Measurements from ENCODE around the gene PHLDA3. TPM values are rescaled to one million over a fixed set of nuclear protein-coding genes. Genes with fewer than 3 reads are reported as not detected.
"Not testable (repeated sequence)": the region's sequence is repeated elsewhere in the genome, so short reads cannot be mapped to it uniquely, and the experiment has no call there.

Gene PHLDA3
- total RNA-seq, 1 donor from 2014 or later = 9.2 TPM

- DNase-seq (ENCODE audit: low spot score); H3K4me3 Mint-ChIP-seq (ENCODE audit: low read depth); H3K36me3 Mint-ChIP-seq (ENCODE audit: low read depth); intact Hi-C loops (cut with micrococcal nuclease); H3K9me3 Mint-ChIP-seq; H3K27ac Mint-ChIP-seq: not testable (repeated sequence)
- Mint-ChIP-seq H3K4me1 (ENCODE audit: low read depth) (peaks cover 27% of the 10 kb centered on the region), H3K27me3 (ENCODE audit: low read depth) (peaks cover 27% of the 10 kb centered on the region)
Measured at GRCh38 chr1:201478666-201479065, 9.7 kb upstream of the PHLDA3 start.

- Mint-ChIP-seq H3K27me3 (ENCODE audit: low read depth) (peaks cover 34% of the 10 kb centered on the region), H3K27ac (no peak overlapping the region)
Measured at GRCh38 chr1:201476670-201477344, 7.8 kb upstream of the PHLDA3 start.

DNA sequence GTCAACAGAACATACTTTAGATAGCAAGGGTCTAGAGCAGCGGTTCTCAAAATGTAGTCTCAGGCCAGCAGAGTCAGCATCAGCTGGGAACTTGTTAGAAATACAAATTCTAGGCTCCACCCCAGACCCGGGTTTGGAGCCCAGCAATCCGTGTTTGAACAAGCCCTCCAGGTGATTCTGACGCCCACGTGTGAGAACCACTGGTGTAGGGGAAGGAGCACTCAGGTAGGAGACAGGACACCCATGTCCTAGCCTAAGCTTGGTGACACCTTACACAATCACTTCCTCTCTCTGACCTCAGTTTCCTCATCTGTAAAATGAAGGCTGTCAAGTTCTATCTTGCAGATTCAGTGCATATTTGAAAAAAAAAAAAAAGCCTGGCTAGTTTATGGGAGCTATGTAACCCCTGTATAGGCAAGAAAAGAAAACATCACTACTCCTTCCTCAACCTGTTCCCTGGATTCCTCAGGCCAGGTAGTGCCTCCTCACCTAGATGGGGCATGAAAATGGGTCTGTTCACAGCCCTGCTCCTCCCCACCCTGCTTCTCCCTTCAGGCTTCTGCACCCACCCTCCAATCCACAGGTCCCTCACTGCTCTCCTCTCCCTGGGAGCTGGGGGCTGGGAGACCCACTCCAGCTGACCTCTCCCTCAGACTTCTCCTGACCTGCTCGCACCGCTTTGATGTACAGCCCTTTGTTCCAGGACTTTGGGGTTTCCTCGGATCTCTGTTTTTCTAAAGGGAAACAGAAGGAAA lies 7.1 kb upstream of the PHLDA3 start:
- no peaks in the 10 kb centered on the region for H3K36me3 Mint-ChIP-seq (ENCODE audit: low read depth)
- H3K27me3 Mint-ChIP-seq (ENCODE audit: low read depth) = peaks cover 38% of the 10 kb centered on the region
- DNase-seq (ENCODE audit: low spot score) = no peak
- no peaks in the 10 kb centered on the region for H3K9me3 Mint-ChIP-seq
- H3K4me3 Mint-ChIP-seq (ENCODE audit: low read depth) = no peak overlapping the region
- no peak overlapping the region for H3K27ac Mint-ChIP-seq
- intact Hi-C loops (cut with micrococcal nuclease) = no loop called here
- H3K4me1 Mint-ChIP-seq (ENCODE audit: low read depth) = peaks cover 16% of the 10 kb centered on the region

More at GRCh38 chr1:201476670-201477344, 7.8 kb upstream of the PHLDA3 start:
- H3K36me3 Mint-ChIP-seq (ENCODE audit: low read depth) = no peaks in the 10 kb centered on the region
- peaks cover 22% of the 10 kb centered on the region for H3K4me1 Mint-ChIP-seq (ENCODE audit: low read depth)
- no peak overlapping the region for H3K4me3 Mint-ChIP-seq (ENCODE audit: low read depth)
- H3K9me3 Mint-ChIP-seq = no peaks in the 10 kb centered on the region
- intact Hi-C loops (cut with micrococcal nuclease) = no loop called here
- DNase-seq (ENCODE audit: low spot score) = no peak

- intact Hi-C loops (cut with micrococcal nuclease) = no loop called here
- H3K36me3 Mint-ChIP-seq (ENCODE audit: low read depth) = no peaks in the 10 kb centered on the region
- H3K4me3 Mint-ChIP-seq (ENCODE audit: low read depth) = no peak overlapping the region
- no peaks in the 10 kb centered on the region for H3K9me3 Mint-ChIP-seq
- H3K27ac Mint-ChIP-seq = no peak overlapping the region
- H3K4me1 Mint-ChIP-seq (ENCODE audit: low read depth) = peaks cover 11% of the 10 kb centered on the region
- H3K27me3 Mint-ChIP-seq (ENCODE audit: low read depth) = peaks cover 39% of the 10 kb centered on the region
- no peak for DNase-seq (ENCODE audit: low spot score)
Measured at GRCh38 chr1:201475130-201475529, 6.1 kb upstream of the PHLDA3 start.

GRCh38 chr1:201473296-201473695 lies 4.3 kb upstream of the PHLDA3 start:
- Mint-ChIP-seq H3K36me3 (ENCODE audit: low read depth) (no peaks in the 10 kb centered on the region), H3K27ac (no peak overlapping the region), H3K9me3 (no peaks in the 10 kb centered on the region), H3K27me3 (ENCODE audit: low read depth) (peaks cover 44% of the 10 kb centered on the region), H3K4me3 (ENCODE audit: low read depth) (no peak overlapping the region), H3K4me1 (ENCODE audit: low read depth) (peaks cover 12% of the 10 kb centered on the region)
- no peak for DNase-seq (ENCODE audit: low spot score)
- intact Hi-C loops (cut with micrococcal nuclease) = no loop called here

DNA sequence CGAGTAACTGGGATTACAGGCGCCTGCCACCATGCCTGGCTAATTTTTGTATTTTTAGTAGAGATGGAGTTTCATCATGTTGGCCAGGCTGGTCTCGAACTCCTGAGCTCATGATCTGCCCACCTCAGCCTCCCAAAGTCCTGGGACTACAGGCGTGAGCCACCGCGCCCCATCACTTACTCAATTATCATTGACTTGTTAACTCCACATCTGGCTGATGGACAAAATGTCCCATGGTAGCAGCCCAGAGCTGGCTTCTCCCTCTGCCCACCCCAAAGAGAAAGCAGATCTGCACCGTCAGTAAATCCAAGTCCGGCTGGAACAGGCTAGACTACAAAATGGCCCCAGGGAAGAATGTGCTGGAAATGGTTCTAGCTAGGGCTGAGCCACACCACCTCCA lies 3.3 kb upstream of the PHLDA3 start:
- H3K9me3 Mint-ChIP-seq; intact Hi-C loops (cut with micrococcal nuclease); H3K36me3 Mint-ChIP-seq (ENCODE audit: low read depth); DNase-seq (ENCODE audit: low spot score); H3K4me3 Mint-ChIP-seq (ENCODE audit: low read depth); H3K27ac Mint-ChIP-seq: not testable (repeated sequence)
- Mint-ChIP-seq H3K27me3 (ENCODE audit: low read depth) (peaks cover 41% of the 10 kb centered on the region), H3K4me1 (ENCODE audit: low read depth) (peaks cover 17% of the 10 kb centered on the region)

DNA sequence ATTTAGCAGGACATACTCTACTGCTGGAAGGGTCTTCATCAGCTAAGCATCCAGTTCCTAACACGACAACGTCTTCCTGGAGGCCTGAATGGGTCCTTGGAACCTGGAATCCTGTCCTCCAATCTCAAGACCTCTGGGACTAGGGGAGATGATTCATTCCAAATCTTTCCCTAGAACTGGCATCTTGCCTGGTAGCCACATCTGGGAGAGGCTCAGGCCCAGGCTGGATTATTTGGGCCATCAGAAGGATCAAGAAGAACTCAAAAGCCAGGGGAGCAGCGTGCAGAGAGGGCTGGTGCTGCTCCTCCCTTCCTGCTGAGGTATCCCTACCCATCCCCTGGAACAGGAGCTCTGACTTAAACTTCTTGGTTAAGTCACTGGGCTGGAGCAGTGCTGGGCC lies 2.8 kb upstream of the PHLDA3 start:
- H3K27ac Mint-ChIP-seq = no peak overlapping the region
- no peak for DNase-seq (ENCODE audit: low spot score)
- H3K4me3 Mint-ChIP-seq (ENCODE audit: low read depth) = no peak overlapping the region
- H3K36me3 Mint-ChIP-seq (ENCODE audit: low read depth) = no peaks in the 10 kb centered on the region
- no peaks in the 10 kb centered on the region for H3K9me3 Mint-ChIP-seq
- peaks cover 16% of the 10 kb centered on the region for H3K4me1 Mint-ChIP-seq (ENCODE audit: low read depth)
- intact Hi-C loops (cut with micrococcal nuclease) = no loop called here
- H3K27me3 Mint-ChIP-seq (ENCODE audit: low read depth) = peaks cover 38% of the 10 kb centered on the region

DNA sequence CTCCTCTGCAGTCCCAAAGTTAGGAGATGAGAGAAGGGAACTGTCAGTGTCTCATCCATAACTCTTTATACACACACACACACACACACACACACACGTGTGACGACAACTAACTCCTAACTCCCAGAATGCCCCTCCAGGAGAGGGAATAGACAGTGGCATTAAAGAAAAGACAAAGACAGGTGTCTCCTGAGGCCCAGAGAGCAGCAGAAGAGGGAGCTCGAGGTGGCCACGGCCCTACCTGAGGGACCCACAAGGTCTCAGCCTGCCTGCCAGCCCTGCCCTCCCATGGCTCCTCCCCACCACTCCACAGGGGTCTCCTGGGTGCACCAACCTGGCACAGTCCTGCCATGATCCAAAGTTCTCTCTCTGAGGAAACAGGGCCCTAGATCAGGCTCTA lies 1.6 kb upstream of the PHLDA3 start:
- H3K4me3 Mint-ChIP-seq (ENCODE audit: low read depth) = no peak overlapping the region
- H3K9me3 Mint-ChIP-seq = no peaks in the 10 kb centered on the region
- intact Hi-C loops (cut with micrococcal nuclease) = no loop called here
- H3K27me3 Mint-ChIP-seq (ENCODE audit: low read depth) = peaks cover 33% of the 10 kb centered on the region
- no peak for DNase-seq (ENCODE audit: low spot score)
- H3K27ac Mint-ChIP-seq = no peak overlapping the region
- peaks cover 12% of the 10 kb centered on the region for H3K4me1 Mint-ChIP-seq (ENCODE audit: low read depth)
- H3K36me3 Mint-ChIP-seq (ENCODE audit: low read depth) = peaks cover 3% of the 10 kb centered on the region

GRCh38 chr1:201469645-201470074 lies 672 bp upstream of the PHLDA3 start:
- Mint-ChIP-seq H3K4me1 (ENCODE audit: low read depth) (peaks cover 12% of the 10 kb centered on the region), H3K36me3 (ENCODE audit: low read depth) (peaks cover 10% of the 10 kb centered on the region)

GRCh38 chr1:201468501-201468843 lies 516 bp downstream of the PHLDA3 start:
- H3K4me3 Mint-ChIP-seq (ENCODE audit: low read depth) = peak overlapping the region; percentile 80
- peaks cover 24% of the 10 kb centered on the region for H3K27me3 Mint-ChIP-seq (ENCODE audit: low read depth)
- H3K27ac Mint-ChIP-seq = no peak overlapping the region
- peaks cover 12% of the 10 kb centered on the region for H3K4me1 Mint-ChIP-seq (ENCODE audit: low read depth)
- DNase-seq (ENCODE audit: low spot score) = peak; percentile 22
- peaks cover 12% of the 10 kb centered on the region for H3K36me3 Mint-ChIP-seq (ENCODE audit: low read depth)
- H3K9me3 Mint-ChIP-seq = no peaks in the 10 kb centered on the region
- intact Hi-C loops (cut with micrococcal nuclease) = loop anchor here (2.0 kb wide), 1 partner anchor 14 kb away; no protein-coding TSS in a partner anchor

More at GRCh38 chr1:201469645-201470074, 672 bp upstream of the PHLDA3 start:
- Mint-ChIP-seq H3K9me3 (no peaks in the 10 kb centered on the region), H3K4me3 (ENCODE audit: low read depth) (peak overlapping the region; percentile 81), H3K27me3 (ENCODE audit: low read depth) (peaks cover 30% of the 10 kb centered on the region), H3K27ac (no peak overlapping the region)
- intact Hi-C loops (cut with micrococcal nuclease) = loop anchor here (2.0 kb wide), 1 partner anchor 15 kb away; no protein-coding TSS in a partner anchor
- DNase-seq (ENCODE audit: low spot score) = no peak

- Mint-ChIP-seq H3K4me3 (ENCODE audit: low read depth) (no peak overlapping the region), H3K27ac (no peak overlapping the region), H3K36me3 (ENCODE audit: low read depth) (peaks cover 12% of the 10 kb centered on the region), H3K27me3 (ENCODE audit: low read depth) (peaks cover 16% of the 10 kb centered on the region), H3K4me1 (ENCODE audit: low read depth) (peaks cover 12% of the 10 kb centered on the region), H3K9me3 (no peaks in the 10 kb centered on the region)
- intact Hi-C loops (cut with micrococcal nuclease) = no loop called here
- no peak for DNase-seq (ENCODE audit: low spot score)
Measured at GRCh38 chr1:201466492-201466891, 2.5 kb downstream of the PHLDA3 start.

GRCh38 chr1:201465698-201466290 lies 3.2 kb downstream of the PHLDA3 start:
- Mint-ChIP-seq H3K9me3 (no peaks in the 10 kb centered on the region), H3K27ac (no peak overlapping the region), H3K36me3 (ENCODE audit: low read depth) (peaks cover 12% of the 10 kb centered on the region), H3K4me1 (ENCODE audit: low read depth) (peaks cover 12% of the 10 kb centered on the region), H3K4me3 (ENCODE audit: low read depth) (no peak overlapping the region), H3K27me3 (ENCODE audit: low read depth) (peaks cover 11% of the 10 kb centered on the region)
- intact Hi-C loops (cut with micrococcal nuclease) = no loop called here
- DNase-seq (ENCODE audit: low spot score) = no peak

GRCh38 chr1:201463071-201463552 lies 5.9 kb downstream of the PHLDA3 start:
- no peak for DNase-seq (ENCODE audit: low spot score)
- H3K36me3 Mint-ChIP-seq (ENCODE audit: low read depth) = peaks cover 12% of the 10 kb centered on the region
- intact Hi-C loops (cut with micrococcal nuclease) = no loop called here
- H3K27ac Mint-ChIP-seq = no peak overlapping the region
- no peaks in the 10 kb centered on the region for H3K9me3 Mint-ChIP-seq
- H3K27me3 Mint-ChIP-seq (ENCODE audit: low read depth) = peaks cover 8% of the 10 kb centered on the region
- H3K4me3 Mint-ChIP-seq (ENCODE audit: low read depth) = no peak overlapping the region
- H3K4me1 Mint-ChIP-seq (ENCODE audit: low read depth) = peaks cover 6% of the 10 kb centered on the region
